ENCODE data around the gene OR2H1.

The OR2H1 gene

GRCh38 chr6:29486577-29486976, 29.6 kb downstream of the OR2H1 start:
- DNase-seq: no peak

- no peak for DNase-seq
Measured at GRCh38 chr6:29487131-29487530, 30.2 kb downstream of the OR2H1 start.

- no peak for DNase-seq
Measured at GRCh38 chr6:29487660-29488059, 30.7 kb downstream of the OR2H1 start, which contains the start of gene MAS1L. TSS of gene MAS1L (minus strand) at chr6:29487956. CDS start at chr6:29487902, 54 bp downstream.

GRCh38 chr6:29488874-29489273, 31.9 kb downstream of the OR2H1 start:
- DNase-seq: no peak

DNA sequence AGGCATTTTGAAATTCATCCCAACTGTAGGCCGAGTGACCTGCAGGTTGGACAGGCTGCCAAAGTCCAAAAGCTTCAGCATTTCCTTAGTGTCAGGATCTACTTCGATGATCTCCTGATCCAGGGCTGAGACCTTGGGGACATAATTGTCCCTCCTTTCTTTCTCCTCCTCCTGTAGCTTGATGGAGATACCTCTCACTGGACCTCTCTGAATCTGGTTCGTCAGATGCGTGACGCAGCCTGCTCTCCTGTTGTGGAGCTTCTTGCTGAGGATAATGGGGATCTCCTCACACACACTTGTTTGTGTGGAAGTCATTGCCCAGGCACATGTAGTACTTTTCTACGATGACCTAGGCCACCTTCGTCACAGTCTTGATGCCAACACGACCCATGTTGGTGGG, 32.3 kb downstream of the OR2H1 start:
- no peak for DNase-seq

DNA sequence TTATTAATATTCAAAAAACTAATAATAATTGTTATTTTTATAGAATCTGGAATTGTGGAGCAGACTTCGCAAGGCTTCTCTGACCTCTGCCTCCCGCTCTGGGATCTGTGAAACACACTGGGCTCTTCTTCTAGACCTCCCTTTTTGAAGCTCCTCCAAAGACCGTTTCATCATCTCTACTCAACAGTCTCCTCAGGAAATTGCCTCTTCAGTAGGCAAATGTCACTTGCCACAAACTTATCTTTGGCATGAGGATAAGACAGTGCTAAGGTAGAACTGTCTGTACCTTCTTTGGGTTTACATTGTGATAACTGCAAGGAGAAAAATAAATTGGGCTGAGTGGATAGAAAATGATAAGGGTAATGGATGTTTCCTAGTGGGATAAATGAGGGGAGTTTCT, 33.1 kb downstream of the OR2H1 start:
- no peak for DNase-seq

GRCh38 chr6:29490552-29490951, 33.6 kb downstream of the OR2H1 start:
- no peak for DNase-seq

DNA sequence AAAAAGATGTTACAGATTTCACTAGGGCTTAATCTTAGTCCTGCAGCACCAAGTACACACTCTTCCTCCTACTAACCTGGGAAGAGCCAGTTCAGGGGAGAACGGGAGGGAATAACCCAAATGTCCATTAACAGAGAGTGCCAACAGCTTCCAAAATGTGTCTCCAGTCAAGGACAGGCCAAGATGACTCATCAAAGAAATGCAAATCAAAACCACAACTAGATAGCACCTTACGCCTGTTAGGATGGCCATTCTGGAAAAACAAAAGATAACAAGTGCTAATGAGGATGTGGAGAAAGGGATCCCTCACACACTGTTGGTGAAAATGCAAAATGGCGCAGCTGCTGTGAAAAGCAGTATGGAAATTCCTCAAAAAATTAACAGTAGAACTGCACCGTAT, 34.6 kb downstream of the OR2H1 start:
- DNase-seq: no peak

DNA sequence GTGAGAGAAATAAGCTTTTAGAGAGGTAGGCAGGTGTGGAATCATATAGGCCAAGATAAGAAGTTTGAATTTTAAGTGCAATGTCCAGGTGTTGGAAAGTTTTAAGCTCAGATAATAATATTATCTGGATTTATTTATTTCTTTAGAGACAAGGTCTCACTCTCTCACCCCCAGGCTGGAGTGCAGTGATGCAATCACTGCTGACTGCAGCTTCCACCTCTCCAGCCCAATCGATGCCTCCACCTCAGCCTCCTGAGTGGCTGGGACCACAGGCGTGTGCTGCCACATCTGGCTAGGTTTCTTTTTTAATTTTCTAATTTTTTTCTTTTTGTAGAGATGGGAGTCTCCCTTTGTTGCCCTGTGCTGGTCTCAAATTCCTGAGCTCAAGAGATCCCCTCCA, 36.3 kb downstream of the OR2H1 start:
- DNase-seq: no peak

DNA sequence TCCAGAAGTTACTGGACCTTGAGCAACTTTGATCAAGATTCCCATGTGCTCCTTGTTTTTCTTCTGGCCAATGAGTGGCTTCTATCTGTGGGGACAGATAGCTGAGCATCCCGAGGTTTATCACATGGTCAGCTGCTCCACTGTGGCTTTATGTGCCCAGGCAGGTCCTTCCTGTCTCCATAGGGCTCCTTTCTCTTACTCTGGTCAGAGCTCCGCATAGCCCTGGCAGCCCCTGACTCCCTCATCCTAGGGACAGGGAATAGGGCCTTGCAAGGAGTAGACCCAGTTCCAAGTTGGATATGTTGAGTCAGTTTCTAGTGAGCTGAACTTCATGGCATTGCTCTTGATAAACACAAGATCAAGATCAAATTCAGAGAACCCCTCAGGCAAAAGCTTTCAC, 37.2 kb downstream of the OR2H1 start:
- DNase-seq: no peak

DNA sequence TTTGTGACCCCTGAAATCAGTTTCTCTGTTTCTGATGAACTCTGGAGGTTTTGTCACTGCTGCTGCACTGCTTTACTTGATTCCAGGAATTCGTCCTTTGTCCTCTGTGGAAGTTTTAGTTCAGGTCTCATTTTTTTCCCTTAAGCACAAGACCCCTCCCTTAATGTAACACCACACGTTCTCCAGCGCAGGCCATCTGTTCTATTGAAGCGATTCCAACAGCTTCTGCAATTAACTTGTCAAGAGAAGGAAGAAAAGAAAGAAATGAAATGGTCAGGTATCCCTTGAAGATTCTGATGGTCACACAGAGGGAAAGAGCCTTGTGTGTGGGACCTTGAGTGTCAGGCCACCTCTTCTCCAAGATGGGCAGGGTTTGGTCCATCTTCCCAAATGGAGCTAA, 38.6 kb downstream of the OR2H1 start:
- no peak for DNase-seq

- no peak for DNase-seq
Measured at GRCh38 chr6:29496961-29497360, 40.0 kb downstream of the OR2H1 start.

DNA sequence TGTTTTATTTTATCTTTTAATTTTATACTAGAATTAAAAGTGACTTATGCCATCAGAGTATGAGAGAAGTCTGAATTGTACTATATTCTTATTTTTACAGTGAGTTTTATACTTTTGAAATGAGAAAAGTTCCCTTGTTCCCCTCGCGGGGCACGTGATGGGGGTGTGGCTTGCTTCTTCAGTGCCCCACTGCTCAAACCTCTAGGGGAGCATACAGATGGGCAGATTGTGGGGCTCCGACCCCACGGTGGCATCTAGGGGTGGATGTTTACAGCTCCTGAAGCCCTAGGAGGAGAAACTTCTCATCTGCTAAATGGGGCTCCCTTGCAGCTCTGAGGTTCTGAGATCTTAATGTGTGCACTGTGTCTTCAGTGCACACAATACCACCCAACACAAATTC, 42.7 kb downstream of the OR2H1 start:
- no peak for DNase-seq

DNA sequence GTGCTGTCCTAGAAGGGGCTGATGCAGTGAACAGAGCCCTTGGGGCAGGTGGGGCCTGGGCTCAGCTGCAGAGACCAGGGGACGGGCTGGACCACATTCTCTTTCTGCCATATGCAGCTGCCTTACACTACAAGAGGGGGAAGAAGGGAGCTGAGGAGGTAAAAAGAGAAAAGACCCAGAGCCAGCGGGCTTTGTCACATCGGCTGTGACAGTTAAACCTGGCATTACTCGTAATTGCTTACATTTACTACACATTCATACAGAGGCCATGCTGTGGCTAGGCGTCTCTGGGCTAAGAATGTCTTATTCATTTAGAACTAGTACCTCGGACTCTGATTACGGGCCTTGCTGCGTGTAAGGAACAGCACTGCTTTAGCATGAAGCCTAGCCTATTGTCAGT, 43.6 kb downstream of the OR2H1 start:
- DNase-seq: no peak

DNA sequence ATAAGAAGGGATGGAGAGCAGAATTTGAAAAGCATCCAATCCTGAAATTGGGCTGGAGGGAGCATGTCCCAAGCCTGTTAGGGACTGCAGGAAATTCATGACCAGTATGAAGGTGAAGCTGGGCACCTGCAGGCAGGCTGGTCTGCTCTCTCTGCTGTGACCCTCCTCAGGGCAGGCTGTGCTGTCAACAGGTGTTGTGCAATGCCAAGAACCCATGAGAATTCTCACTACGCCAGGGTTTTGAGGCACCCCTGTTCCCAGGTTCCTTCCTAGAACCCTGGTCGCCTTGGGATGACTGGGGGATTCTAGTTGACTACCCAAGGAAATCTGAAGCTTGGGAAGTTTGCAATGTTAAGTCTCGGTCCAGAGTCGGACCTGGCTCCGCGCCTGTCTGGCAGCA, 44.2 kb downstream of the OR2H1 start:
- DNase-seq: no peak

DNA sequence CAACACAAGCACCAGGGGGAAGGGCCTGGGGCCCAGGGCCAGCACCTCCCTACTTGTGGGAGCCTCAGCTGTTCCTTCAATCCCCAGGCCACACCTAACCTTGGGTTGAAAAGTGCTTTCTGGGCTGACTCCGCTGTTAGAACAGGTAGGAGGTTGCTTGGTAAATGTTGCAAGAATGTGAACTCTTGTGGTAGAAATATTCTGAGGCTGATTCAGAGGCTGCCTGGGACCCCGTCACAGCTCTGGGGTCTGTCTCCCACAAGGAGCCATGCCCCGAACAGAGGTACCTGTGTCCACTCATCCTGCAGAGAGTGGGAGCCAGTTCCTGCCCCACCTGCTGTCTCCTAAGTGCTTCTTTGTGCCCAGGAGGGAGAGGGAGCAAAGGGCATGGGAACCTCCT, 45.2 kb downstream of the OR2H1 start:
- DNase-seq: no peak

GRCh38 chr6:29502597-29502996, 45.6 kb downstream of the OR2H1 start:
- no peak for DNase-seq

DNA sequence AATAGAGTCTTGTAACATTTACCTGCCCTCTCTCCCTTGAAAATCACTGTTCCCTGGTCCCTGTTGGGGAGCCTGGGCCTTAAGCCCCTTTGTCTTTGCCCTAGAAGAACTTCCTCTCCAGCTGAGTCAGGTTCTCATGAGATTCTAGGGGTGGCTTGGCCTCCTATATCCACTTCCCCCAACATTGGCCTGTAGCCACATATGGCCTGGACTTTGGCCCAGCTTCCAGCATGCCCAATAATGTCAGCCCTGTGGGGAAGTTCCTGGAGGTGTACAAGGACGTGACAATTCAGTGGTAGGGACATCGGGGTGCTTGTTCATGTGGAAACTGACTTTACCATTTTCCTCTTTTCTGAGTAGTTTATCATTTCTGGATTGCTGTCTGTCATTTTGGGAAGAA, 48.0 kb downstream of the OR2H1 start:
- DNase-seq: no peak

DNA sequence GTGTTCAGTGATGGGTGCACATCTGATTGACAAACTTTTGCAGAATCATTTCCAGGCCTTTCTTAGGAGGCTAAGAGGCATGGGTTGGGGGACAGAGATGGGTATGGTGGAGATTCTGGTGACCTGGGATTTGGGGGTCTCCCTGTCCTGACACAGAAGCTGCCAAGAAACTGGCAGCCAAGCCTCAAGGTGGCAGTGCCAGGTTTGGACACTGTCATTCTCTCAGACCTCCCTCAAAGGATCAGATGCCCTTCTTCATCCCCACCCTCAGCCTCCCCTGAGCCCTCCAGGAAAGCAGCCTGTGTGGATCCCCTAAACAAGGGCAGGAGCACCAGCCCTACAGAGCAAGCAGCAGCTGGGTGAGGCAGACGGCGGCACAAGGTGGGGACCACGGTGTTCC, 48.9 kb downstream of the OR2H1 start:
- no peak for DNase-seq

DNA sequence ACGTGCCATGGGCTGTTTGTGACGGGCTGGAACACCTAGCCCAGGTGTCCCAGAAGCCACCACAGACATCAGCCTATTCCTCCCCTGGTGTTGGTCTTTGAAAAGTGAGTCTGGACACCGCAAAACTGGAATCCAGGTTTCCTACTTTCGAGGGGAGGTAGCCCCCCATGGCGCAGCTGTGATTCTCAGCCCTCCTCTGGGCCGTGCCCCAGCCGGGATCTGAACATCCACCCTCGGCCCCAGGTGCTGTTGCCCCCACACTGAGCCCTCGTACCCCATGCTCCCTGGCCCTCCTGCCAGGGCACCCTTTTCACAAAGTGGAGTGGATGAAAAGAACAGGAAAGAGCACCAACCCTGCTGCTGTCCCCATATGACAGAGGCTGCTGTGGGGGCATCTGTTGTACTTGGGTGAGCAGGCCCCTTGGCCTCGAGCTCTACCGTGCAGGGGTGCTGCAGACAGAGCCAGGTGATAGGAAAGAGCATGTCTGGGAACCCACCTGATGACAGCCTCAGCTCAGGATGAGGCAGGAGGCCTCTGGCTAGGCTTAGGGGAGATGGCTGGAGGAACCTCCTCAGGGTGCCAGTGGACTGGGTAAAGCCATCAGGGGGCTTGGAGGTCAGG, 49.6 kb downstream of the OR2H1 start:
- no peak for DNase-seq

GRCh38 chr6:29507319-29507718, 50.4 kb downstream of the OR2H1 start:
- DNase-seq: no peak

DNA sequence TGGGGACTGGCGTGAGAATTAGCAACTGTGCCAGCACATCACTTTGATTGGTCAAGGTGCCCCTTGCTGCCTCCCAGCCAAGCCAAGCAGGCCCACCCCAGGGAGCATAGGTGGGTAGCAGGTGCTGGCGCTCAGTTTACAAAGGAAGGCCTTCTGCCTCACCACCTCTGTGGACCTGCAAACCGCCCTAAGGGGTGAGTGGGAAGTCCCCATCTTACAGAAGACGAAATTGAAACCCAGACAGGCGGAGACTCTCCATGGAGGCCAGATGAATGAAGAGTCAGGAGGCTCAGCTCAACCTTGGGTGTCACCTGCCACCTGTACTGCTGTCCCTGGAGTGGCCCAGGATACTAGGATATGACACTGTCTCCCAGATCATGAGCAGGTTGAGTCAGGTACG, 52.3 kb downstream of the OR2H1 start:
- no peak for DNase-seq

- DNase-seq: no peak
Measured at GRCh38 chr6:29509711-29510110, 52.8 kb downstream of the OR2H1 start.

DNA sequence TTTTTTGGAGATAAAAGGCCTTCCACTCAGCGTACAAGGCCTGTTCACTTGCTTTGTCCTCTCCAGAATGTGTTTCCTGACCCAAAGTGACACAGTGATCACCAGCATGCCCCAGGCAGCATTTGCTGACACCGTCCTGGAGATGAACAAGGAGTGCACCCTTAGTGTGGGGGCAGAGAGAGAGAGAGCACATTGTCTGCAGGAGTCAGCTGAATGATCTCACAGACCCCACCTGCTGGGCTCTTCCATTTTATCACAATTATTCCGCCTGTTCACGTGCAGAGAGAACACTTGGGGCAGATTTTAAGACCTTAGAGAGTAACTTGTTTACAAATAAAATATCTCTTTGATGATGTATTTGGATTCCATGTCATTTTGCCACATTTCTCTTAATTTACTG, 53.2 kb downstream of the OR2H1 start:
- no peak for DNase-seq

DNA sequence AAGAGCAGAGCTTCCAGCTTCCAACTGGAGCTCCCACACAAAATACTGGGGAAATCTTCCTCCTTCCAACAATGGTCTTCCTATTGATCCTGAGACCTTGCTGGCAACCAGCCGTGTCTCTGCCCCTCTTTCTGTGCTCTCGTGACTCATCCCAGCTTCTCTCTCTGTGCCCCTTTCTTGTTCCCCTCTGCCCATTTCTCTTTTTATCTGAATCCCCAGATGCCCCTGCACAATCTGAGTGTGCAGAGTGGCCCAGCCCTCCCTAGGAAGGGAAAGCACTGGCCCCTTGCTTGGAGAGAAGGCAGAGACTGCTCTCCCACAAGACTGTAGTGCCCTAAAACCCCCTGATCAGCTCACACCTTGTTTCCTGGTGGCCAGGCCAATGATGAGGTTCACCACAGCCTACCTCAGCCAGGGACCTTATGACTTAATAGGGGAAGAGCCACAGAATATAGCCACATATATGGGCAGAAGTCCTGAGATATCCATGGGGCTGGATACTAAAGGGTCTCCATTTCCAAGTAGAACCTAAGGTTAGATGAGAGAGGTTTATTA, 53.9 kb downstream of the OR2H1 start:
- DNase-seq: no peak

Data from CD4-positive, alpha-beta T cell treated with Interferon alpha-2 for 1 hour (primary cell).